Heart left ventricle (tissue), 13 donors: ENCODE results near the gene SPRED3.

Experiments
- CTCF ChIP-seq, 12 donors: fragments of 200-600 bp; sonication (generic) in 4 of 12; IDR thresholded peaks; one replicate each; pipeline versions ENCODE4 v1.5.0 to v1.8.0; 2018 to 2022; ENCODE audit warnings: antibody characterized with exemption in 12 of 12, mild to moderate bottlenecking in 5 of 12
- POLR2A ChIP-seq, 2 donors: fragments of 450-650 bp; IDR thresholded peaks; one replicate each; pipeline ENCODE4 v1.6.1; 2017; ENCODE audit warnings: antibody characterized with exemption in 2 of 2, mild to moderate bottlenecking in 2 of 2, moderate library complexity in 2 of 2
- donor health status: ischemic (EF 13 %, LVEDD 7.1; RV severe dilation, severe dysfunction).
- donor health status: DM: no; HTN: yes; CAD: no.
- donor health status: DM: no; HTN: no; CAD: no.
- donor health status: ischemic (EF 25% LVEDD 6.9; RV normal size, moderate dysfunction).
- donor health status: ischemic (EF 25% LVEDD 5.7; RV mildly dilated, moderate dysfunction).
- donor health status: ischemic (EF 35%, LVEDD 5.7; RV mildly dilated, moderate dysfunction).
- donor health status: nonischemic (EF 11% LVEDD 7.7; RV severe dilation, severe dysfunction).
- donor health status: DM: yes; HTN: yes; CAD: no.
- donor health status: PGD.
- donor health status: ischemic (EF 29% LVEDD 5.4; RV normal size, mild dysfunction).
- donor health status: nonischemic (EF 23%, LVEDD 6.1; RV moderate dilation, normal function).

GRCh38 chr19:38437295-38437694 lies 48.8 kb downstream of the SPRED3 start:
- TF ChIP-seq CTCF (IDR thresholded peaks at IDR 0.05) (no peak), POLR2A (IDR thresholded peaks at IDR 0.05) (no peak)
